ENCODE data around the gene KDM5C.

KDM5C gene

DNA sequence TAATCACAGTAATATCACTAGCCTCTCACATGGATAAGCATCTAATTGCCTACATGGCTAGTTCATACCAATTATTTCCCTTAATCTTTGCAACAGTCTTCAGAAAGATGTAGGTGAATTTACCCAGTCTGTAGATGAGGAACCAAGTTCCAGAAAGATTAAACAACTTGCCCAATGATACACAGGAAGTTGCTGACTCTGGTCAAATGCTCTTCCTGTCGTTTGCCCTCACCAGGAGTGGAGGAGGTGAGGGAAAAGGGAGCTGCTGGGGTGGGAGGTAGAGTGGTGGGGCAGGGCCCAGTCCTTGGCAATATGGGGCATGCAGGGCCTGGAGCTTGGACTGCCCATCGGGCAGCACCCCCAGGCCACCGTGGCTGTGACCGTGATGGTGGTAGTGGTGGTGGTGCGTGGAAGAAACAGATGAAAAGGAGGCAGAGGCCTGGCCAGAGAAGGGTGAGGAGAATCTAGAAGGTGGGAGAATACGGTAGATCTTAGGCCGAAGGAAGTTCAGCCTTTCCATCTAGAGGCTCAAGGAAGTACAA is 2.3 kb upstream of the KDM5C start:
- intact Hi-C loops (cut with DNase I; ENCODE audit: low total_unique reads) = loop anchor here (10.0 kb wide), 1 partner anchor 208 kb away; the partner anchor contains the start of gene HSD17B10

GRCh38 chrX:53223955-53224859 is 800 bp downstream of the KDM5C start:
- intact Hi-C loops (cut with DNase I; ENCODE audit: low total_unique reads) = loop anchor here (10.0 kb wide), 1 partner anchor 211 kb away; the partner anchor contains the start of gene HSD17B10

More for the DNA sequence above, 2.3 kb upstream of the KDM5C start:
- Histone ChIP-seq H3K36me3 (no peaks in the 10 kb centered on the region), H3K27me3 (no peaks in the 10 kb centered on the region), H3K4me3 (no peak overlapping the region), H3K27ac (no peak overlapping the region), H3K9me3 (no peaks in the 10 kb centered on the region), H3K4me1 (peaks cover 0 to 16% (median 14%) of the 10 kb centered on the region in 4 donors)
- TF ChIP-seq, protein P1, sequence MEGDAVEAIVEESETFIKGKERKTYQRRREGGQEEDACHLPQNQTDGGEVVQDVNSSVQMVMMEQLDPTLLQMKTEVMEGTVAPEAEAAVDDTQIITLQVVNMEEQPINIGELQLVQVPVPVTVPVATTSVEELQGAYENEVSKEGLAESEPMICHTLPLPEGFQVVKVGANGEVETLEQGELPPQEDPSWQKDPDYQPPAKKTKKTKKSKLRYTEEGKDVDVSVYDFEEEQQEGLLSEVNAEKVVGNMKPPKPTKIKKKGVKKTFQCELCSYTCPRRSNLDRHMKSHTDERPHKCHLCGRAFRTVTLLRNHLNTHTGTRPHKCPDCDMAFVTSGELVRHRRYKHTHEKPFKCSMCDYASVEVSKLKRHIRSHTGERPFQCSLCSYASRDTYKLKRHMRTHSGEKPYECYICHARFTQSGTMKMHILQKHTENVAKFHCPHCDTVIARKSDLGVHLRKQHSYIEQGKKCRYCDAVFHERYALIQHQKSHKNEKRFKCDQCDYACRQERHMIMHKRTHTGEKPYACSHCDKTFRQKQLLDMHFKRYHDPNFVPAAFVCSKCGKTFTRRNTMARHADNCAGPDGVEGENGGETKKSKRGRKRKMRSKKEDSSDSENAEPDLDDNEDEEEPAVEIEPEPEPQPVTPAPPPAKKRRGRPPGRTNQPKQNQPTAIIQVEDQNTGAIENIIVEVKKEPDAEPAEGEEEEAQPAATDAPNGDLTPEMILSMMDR (IDR thresholded peaks at IDR 0.05) = no peak
- DNase-seq = no peak

DNA sequence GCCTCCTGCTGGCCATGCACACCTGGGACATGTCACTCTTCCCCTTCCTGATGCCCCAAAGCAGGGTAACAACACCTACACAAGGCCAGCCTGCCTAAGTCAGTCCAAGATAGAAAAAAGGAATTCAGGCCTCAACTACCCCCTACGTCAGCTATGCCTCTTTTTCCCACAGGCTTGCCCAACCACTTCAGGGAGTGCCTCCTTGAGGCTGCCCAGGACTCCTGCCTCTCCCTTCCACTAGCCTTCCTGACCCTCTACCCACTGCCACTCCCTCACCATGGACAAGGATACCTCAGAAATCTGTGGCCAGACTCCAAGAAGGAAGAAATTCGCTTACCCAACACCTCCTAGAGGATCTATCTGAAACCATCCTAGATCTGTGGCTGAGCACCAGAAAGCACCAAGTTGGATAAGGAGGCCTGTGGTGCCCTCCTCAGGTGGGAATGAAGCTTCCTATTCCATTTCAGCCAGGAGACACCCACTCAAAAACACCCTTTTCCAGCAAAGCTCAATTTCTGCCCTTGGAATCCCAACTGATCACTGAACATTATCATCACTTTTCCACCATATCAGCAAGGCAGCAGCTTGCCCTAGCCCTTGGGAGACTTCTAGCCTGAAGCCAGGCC is 1.8 kb downstream of the KDM5C start:
- H3K36me3 ChIP-seq = peaks cover under 1 to 34% (median 28%) of the 10 kb centered on the region in 3 donors
- H3K9me3 ChIP-seq = no peaks in the 10 kb centered on the region
- peaks cover 0 to 26% (median 20%) of the 10 kb centered on the region in 4 donors for H3K4me1 ChIP-seq
- H3K27me3 ChIP-seq = no peaks in the 10 kb centered on the region
- H3K27ac ChIP-seq = peak overlapping the region; percentile 85 to 92
- TF ChIP-seq, protein P1 (IDR thresholded peaks at IDR 0.05) = no peak
- peak overlapping the region; percentile 86 to 94 for H3K4me3 ChIP-seq
- intact Hi-C loops (cut with DNase I; ENCODE audit: low total_unique reads) = loop anchor here (10.0 kb wide), 1 partner anchor 212 kb away; the partner anchor contains the start of gene HSD17B10
- no peak for DNase-seq

More at GRCh38 chrX:53223955-53224859, 800 bp downstream of the KDM5C start:
- H3K36me3 ChIP-seq = peaks cover 0 to 23% (median 17%) of the 10 kb centered on the region in 3 donors
- no peaks in the 10 kb centered on the region for H3K27me3 ChIP-seq
- H3K27ac ChIP-seq = peak overlapping the region; percentile 85 to 92
- H3K9me3 ChIP-seq = no peaks in the 10 kb centered on the region
- H3K4me3 ChIP-seq = peak overlapping the region; percentile 86 to 94
- TF ChIP-seq, protein P1 (IDR thresholded peaks at IDR 0.05) = no peak
- H3K4me1 ChIP-seq = peaks cover 0 to 26% (median 20%) of the 10 kb centered on the region in 4 donors
- DNase-seq = no peak

- DNase-seq = no peak
- Histone ChIP-seq H3K36me3 (peaks cover 40 to 100% (median 88%) of the 10 kb centered on the region in 3 donors), H3K27me3 (no peaks in the 10 kb centered on the region), H3K9me3 (no peaks in the 10 kb centered on the region), H3K4me3 (no peak overlapping the region), H3K4me1 (no peaks in the 10 kb centered on the region), H3K27ac (no peak overlapping the region)
- intact Hi-C loops (cut with DNase I; ENCODE audit: low total_unique reads) = no loop called here
- TF ChIP-seq, protein P1 (IDR thresholded peaks at IDR 0.05) = no peak
Observed at GRCh38 chrX:53211391-53211978, 13.5 kb downstream of the KDM5C start.

- no peaks in the 10 kb centered on the region for H3K9me3 ChIP-seq
- TF ChIP-seq, protein P1 (IDR thresholded peaks at IDR 0.05) = no peak
- no peaks in the 10 kb centered on the region for H3K4me1 ChIP-seq
- H3K4me3 ChIP-seq = no peak overlapping the region
- no peak overlapping the region for H3K27ac ChIP-seq
- H3K36me3 ChIP-seq = peaks cover 26 to 100% (median 100%) of the 10 kb centered on the region in 3 donors
- intact Hi-C loops (cut with DNase I; ENCODE audit: low total_unique reads) = no loop called here
- no peak for DNase-seq
- no peaks in the 10 kb centered on the region for H3K27me3 ChIP-seq
Observed at GRCh38 chrX:53196678-53197077, 28.3 kb downstream of the KDM5C start.

All from tibial artery (tissue), 4 donors.